ENCODE results near the gene IFITM5.

The IFITM5 gene

GRCh38 chr11:285021-285893 lies 14.1 kb downstream of the IFITM5 start:
- no peak for DNase-seq (ENCODE audit: extremely low read depth in 1 of 2, low read depth in 1 of 2)

- no peak for DNase-seq (ENCODE audit: extremely low read depth in 1 of 2, low read depth in 1 of 2)
These were observed 15.0 kb downstream of the IFITM5 start for GRCh38 chr11:284105-285020.

- DNase-seq (ENCODE audit: extremely low read depth in 1 of 2, low read depth in 1 of 2): no peak
These were observed 15.8 kb downstream of the IFITM5 start for GRCh38 chr11:283405-284104.

- no peak for DNase-seq (ENCODE audit: extremely low read depth in 1 of 2, low read depth in 1 of 2)
These were observed 16.5 kb downstream of the IFITM5 start for GRCh38 chr11:282630-283360.

- no peak for DNase-seq (ENCODE audit: extremely low read depth in 1 of 2, low read depth in 1 of 2)
These were observed 17.2 kb downstream of the IFITM5 start for GRCh38 chr11:282171-282570.

GRCh38 chr11:281486-282161 lies 17.7 kb downstream of the IFITM5 start:
- no peak for DNase-seq (ENCODE audit: extremely low read depth in 1 of 2, low read depth in 1 of 2)

GRCh38 chr11:280706-281485 lies 18.4 kb downstream of the IFITM5 start:
- no peak for DNase-seq (ENCODE audit: extremely low read depth in 1 of 2, low read depth in 1 of 2)

GRCh38 chr11:279966-280705 lies 19.2 kb downstream of the IFITM5 start:
- DNase-seq (ENCODE audit: extremely low read depth in 1 of 2, low read depth in 1 of 2): no peak

- DNase-seq (ENCODE audit: extremely low read depth in 1 of 2, low read depth in 1 of 2): no peak
These were observed 20.0 kb downstream of the IFITM5 start for GRCh38 chr11:279040-279965.

- no peak for DNase-seq (ENCODE audit: extremely low read depth in 1 of 2, low read depth in 1 of 2)
These were observed 21.1 kb downstream of the IFITM5 start, which contains the start of gene NLRP6 for GRCh38 chr11:278001-278951. Gene NLRP6, plus strand, starts transcription at chr11:278407. Its CDS starts 163 bp downstream, at chr11:278570.

GRCh38 chr11:276219-276618 lies 23.1 kb downstream of the IFITM5 start:
- DNase-seq (ENCODE audit: extremely low read depth in 1 of 2, low read depth in 1 of 2): no peak

- DNase-seq (ENCODE audit: extremely low read depth in 1 of 2, low read depth in 1 of 2): no peak
These were observed 26.5 kb downstream of the IFITM5 start for GRCh38 chr11:272931-273198.

GRCh38 chr11:272195-272930 lies 27.0 kb downstream of the IFITM5 start:
- DNase-seq (ENCODE audit: extremely low read depth in 1 of 2, low read depth in 1 of 2): no peak

GRCh38 chr11:271319-271715 lies 28.0 kb downstream of the IFITM5 start:
- no peak for DNase-seq (ENCODE audit: extremely low read depth in 1 of 2, low read depth in 1 of 2)

GRCh38 chr11:270451-271318 lies 28.6 kb downstream of the IFITM5 start:
- DNase-seq (ENCODE audit: extremely low read depth in 1 of 2, low read depth in 1 of 2): no peak
